A673 (cell line): ENCODE measurements around the gene TFF2.

Source experiments
- CTCF ChIP-seq: fragments of 300-800, 200-600 bp; sonication (generic); conservative IDR thresholded peaks from 2 replicates; pipeline ENCODE4 v1.5.1; 2017; ENCODE audit warnings: low read depth, mild to moderate bottlenecking, antibody characterized with exemption, low read length, moderate library complexity, mixed read lengths
- EZH2 ChIP-seq: fragments of 200-600 bp; sonication (generic); IDR thresholded peaks from 2 replicates; pipeline ENCODE4 v1.6.1; 2017; ENCODE audit warnings: borderline replicate concordance, low read depth, mild to moderate bottlenecking, mixed read lengths, antibody characterized with exemption, low read length; ENCODE audit not compliant: poor library complexity, severe bottlenecking

- TF ChIP-seq CTCF (no peak), EZH2 (no peak)
These were observed 54.3 kb downstream of the TFF2 start for GRCh38 chr21:42296501-42296900.
